ENCODE results near the gene B4GALT7.

The B4GALT7 gene

DNA sequence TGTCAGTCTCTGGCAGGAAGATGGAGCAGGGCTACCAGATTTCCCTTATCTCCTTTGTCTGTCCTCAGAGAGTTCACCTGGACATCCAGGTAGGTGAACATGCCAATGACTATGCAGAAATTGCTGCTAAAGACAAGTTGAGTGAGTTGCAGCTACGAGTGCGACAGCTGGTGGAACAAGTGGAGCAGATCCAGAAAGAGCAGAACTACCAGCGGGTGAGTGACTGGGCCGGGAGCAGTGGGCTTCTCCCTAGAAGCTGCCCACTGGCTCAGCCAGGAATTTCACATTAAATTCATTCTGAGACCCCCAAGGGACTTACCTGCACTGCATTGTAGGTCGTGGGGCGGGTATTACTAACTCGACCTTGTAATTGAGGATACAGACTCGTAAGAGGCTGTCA is 5.9 kb upstream of the B4GALT7 start:
- DNase-seq (ENCODE audit: low read depth): no peak

GRCh38 chr5:177595026-177595585 is 4.8 kb upstream of the B4GALT7 start:
- DNase-seq (ENCODE audit: low read depth): no peak

DNA sequence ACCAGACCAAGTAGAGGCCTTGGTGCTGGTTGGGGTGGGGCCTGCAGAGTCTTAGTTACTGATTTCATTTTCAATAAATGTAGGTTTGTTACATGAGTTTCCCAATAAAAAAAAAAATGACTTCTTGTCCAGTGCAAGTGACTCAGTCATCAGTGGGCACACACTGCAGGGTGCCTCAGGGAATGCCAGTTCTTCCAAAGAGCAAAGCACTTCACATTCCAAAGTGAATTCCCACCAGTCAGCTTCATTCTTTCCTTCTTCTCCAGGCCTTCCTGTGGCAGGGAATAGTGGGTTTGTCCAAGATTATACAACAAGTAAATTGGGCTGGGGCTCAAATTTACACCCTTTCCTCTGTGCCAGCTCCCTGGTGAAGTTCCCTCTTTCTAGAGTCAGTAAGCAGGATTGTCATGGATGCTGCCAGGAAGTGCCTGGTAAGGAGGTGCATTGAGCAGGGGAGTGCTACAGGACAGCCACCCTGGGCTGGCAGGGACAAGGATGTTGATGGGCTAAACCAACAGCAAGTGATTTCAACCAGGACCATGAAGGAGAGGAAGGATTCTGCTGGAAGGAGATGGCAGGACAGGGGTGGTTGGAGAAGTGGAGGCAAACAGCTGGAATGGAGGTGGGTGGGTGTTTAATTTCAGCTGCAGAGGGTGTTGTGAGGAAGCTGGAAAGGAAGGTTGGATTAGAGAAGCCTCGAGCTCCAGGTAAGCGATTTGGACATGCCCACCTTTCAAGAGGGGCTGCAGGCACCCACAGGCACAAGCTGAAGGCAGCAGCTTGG is 3.7 kb upstream of the B4GALT7 start:
- no peak for DNase-seq (ENCODE audit: low read depth)

- no peak for DNase-seq (ENCODE audit: low read depth)
Measured at GRCh38 chr5:177596775-177597238, 3.1 kb upstream of the B4GALT7 start.

DNA sequence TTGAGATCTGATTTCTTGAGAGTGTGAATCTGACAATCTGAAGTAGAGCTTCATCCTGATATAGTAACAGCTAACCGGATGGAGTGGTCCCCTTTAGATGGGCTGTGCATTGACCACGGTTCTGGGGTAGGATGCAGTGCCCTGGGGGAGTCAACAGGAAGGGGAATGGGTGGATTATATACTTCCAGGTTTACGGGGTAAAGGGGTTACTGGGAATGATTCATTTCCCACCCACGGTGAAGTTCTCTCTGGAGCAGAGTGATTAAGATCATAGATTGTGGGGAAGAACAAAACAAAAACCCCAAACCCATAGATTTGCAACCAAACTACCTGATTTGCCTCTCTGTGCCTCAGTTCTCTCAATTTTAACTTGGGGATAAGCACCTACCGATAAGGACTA is 1.5 kb upstream of the B4GALT7 start:
- no peak for DNase-seq (ENCODE audit: low read depth)

GRCh38 chr5:177600508-177601018 is 631 bp downstream of the B4GALT7 start:
- no peak for DNase-seq (ENCODE audit: low read depth)

DNA sequence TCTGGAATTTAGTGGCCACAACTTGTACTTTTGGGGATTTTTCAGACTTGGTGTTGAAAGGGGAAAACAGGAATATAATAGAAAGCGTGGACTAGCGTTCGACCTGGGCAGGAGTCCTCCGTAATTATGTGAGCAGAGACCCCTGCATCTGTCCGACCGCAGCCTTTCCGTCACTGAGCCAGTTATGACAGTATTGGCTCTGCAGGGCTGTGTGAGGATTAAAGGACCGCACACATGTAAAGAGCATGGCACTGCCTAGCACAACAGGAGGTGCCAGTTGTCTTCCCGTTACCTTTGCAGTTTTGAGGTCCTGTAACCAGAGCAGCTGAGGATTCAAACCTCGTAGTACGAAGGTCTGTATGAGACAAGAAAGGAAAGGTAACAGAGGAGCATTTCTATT is 1.2 kb downstream of the B4GALT7 start:
- DNase-seq (ENCODE audit: low read depth): no peak

- DNase-seq (ENCODE audit: low read depth): no peak
Measured at GRCh38 chr5:177601577-177602457, 1.9 kb downstream of the B4GALT7 start.

DNA sequence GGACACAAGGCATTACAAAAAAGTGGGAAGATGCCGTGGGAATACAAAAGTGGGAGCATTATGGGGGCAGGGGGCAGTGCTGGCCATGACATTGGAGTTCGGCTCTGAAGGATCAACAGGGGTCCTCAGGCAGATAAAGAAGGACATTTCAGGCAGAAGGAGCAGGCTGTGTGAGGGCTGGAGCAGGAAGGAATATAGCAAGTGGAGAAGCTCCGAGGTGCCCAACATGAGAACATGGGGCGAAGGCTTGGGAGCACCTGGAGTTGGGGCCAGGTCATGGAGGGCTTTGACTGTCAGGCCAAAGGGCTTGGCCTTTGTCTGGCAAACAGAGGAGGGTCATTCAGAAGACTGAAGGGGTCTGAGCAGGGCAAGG is 2.5 kb downstream of the B4GALT7 start:
- DNase-seq (ENCODE audit: low read depth): no peak

GRCh38 chr5:177603631-177604030 is 3.7 kb downstream of the B4GALT7 start:
- DNase-seq (ENCODE audit: low read depth): no peak

- DNase-seq (ENCODE audit: low read depth): no peak
Measured at GRCh38 chr5:177604116-177604521, 4.2 kb downstream of the B4GALT7 start.

GRCh38 chr5:177604656-177605055 is 4.7 kb downstream of the B4GALT7 start:
- no peak for DNase-seq (ENCODE audit: low read depth)

- no peak for DNase-seq (ENCODE audit: low read depth)
Measured at GRCh38 chr5:177605078-177605477, 5.1 kb downstream of the B4GALT7 start.

DNA sequence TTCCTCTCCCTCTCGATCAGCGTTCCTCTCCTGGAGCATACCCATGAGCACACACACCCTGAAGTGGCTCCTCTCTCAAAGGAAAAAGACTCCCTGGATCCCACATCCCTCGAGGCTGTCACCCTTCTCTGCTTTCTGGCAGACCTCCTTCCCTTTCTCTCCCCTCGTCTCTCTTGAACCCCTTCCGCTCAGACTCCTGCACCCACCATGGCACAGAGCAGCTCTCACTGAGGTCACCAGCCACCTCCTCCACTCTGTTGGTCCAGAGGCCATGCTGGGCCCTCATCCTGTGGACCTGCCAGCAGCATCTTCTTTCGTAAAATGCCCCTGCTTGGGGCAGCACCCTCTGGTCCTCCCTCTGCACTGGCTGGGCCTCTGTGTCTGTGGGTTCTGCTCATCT is 5.7 kb downstream of the B4GALT7 start:
- DNase-seq (ENCODE audit: low read depth): no peak

GRCh38 chr5:177606071-177607051 is 6.4 kb downstream of the B4GALT7 start:
- DNase-seq (ENCODE audit: low read depth): no peak

GRCh38 chr5:177607115-177607451 is 7.2 kb downstream of the B4GALT7 start:
- no peak for DNase-seq (ENCODE audit: low read depth)

DNA sequence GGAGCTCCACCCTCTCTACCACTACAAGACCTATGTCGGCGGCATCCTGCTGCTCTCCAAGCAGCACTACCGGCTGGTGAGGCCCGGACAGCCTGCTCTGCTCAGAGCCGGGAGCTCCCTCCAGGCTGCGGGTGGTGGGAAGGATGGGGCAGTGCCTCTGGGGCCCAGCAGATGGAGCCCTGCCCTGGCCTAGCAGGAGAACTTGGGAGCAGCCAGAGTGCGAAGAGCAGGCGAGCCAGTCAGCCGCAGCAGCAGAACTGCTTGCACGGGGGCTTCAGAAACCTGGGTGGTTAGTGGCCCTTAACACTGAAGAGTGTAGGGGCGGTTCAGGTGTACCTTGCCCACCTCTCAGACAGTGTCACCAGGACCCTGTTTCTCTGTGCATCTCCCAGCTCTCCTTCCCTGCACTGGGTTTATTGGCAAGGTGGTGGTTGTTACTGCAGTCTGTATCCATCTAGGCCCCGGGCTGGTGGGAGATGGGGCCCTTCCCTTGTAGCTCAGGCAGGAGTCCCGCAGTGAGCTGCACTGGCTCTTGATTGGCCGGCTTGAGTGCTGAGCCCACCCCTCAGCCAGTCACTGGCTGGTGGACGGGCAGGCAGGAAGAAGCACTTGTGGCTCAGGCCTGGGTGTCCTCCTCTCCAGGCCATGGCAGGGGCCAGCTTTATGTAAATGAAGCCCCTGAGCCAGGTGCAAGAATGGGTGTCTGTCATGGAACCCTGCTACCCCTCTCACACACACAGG is 7.7 kb downstream of the B4GALT7 start:
- DNase-seq (ENCODE audit: low read depth): no peak

- DNase-seq (ENCODE audit: low read depth): no peak
Measured at GRCh38 chr5:177608243-177609075, 8.5 kb downstream of the B4GALT7 start.

DNA sequence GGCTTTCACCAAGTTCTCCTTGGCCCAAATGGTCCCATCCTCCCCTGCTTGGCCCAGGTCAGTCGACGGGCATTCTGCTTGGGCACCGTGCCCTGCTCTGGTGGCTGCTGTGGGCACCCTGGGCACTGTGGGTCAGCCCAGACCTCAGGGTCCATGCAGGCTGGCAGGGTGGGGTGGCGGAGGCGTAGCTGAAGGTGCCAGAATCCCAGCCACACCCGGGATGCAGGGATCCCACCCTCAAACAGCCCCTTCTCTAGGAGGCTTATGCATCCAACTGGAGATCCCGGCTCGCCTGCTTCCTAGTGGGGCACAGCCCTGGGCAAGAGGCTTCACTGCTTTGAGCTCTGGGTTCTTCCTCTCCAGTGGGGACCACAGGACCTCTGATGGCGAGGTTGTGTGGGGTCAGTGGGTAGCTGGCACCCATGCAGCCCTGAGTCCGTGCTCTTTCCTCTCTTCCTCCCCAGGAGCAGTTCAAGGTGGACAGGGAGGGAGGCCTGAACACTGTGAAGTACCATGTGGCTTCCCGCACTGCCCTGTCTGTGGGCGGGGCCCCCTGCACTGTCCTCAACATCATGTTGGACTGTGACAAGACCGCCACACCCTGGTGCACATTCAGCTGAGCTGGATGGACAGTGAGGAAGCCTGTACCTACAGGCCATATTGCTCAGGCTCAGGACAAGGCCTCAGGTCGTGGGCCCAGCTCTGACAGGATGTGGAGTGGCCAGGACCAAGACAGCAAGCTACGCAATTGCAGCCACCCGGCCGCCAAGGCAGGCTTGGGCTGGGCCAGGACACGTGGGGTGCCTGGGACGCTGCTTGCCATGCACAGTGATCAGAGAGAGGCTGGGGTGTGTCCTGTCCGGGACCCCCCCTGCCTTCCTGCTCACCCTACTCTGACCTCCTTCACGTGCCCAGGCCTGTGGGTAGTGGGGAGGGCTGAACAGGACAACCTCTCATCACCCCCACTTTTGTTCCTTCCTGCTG is 9.4 kb downstream of the B4GALT7 start:
- no peak for DNase-seq (ENCODE audit: low read depth)

All from CMK (cell line).